Activated naive CD4-positive, alpha-beta T cell treated with anti-CD3 and anti-CD28 coated beads, Interleukin-2, amount 50 U/mL, for 16 hours (primary cell): ENCODE data around the gene RPL29.
"Not testable (repeated sequence)": the region's sequence is repeated elsewhere in the genome, so short reads cannot be mapped to it uniquely, and the experiment has no call there.

Experiments
- DNase-seq: peaks from one replicate; pipeline ENCODE4 v3.0.0-alpha.2; 2020

The RPL29 gene

DNA sequence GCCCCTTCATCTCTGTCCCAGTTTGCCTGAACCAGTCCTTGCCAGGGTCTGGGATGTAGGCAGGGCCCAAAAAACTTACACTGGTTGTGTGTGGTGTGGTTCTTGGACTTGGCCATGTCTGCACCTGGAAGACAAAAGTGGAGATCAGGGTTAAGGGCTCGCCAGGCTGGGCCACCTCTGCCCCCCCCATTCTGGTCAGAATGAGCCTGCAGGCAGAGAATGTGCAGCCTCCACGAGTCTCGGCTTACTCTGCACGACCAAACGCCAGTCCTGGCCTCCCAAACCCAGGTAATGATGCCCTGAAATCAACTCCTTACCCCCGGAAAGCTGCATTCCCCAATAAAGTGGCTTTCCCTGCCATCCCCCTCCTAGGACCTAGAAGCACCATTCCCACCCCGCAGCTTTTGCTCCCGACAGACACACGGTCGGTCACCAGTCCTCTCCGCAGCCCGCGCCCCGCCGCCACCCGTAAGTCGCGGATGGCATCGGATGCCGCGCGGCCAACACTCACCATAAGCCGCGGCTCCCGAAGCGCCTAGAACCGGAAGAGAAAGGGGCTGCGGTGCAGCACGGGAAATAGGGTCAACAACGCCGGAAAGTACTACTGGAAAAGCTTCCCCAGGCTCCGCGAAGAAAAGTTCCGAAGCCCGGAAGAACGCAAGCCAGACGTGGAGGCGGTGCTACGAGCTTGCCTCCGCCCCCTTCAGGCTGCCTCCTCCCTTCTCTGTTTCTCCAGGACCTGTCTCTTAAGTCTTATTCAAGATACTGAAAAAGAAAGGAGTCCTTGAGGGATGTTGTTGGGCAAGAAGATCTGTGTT, at the start of gene RPL29:
Gene RPL29 (minus strand): TSS at position 550 of the 818 bp plus-strand sequence. CDS start 434 bp downstream, at position 116.
- peak; percentile 92 for DNase-seq

- DNase-seq: no peak
Observed at GRCh38 chr3:52044869-52045619, 49.3 kb upstream of the RPL29 start.

DNA sequence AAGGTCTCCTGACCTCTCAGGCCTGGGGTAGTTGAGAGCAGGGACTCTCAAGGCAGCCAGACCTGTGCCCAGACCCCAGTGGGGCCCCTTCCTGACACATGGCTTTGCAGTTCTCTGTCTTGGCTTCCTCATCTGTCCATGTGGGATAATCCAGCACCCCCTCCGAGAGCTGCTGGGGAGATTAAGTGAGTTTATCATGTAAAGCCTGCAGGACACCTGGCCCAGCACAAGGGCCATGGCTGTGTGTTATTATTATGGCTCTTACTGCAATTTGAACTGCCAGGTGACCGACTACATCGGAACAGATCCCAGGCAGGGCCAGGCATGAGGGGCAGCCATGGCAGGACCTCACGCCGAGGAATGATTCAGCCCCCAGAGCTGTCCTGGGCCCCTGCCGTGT, 48.1 kb upstream of the RPL29 start:
- no peak for DNase-seq

DNA sequence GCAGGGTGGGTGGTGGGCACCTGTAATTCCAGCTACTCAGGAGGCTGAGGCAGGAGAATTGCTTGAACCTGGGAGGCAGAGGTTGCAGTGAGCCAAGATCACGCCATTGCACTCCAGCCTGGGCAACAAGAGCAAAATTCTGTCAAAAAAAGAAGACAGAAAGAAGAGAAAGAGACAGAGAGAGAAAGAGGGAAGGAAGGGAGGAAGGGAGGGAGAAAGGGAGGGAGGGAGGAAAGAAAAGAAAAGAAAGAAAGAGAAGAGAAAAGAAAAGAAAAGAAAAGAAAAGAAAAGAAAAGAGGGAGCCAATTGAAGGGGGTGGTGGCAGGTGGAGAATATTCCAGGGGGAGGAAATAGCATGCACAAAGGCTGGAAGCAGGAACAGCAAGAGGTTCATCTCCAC, 47.3 kb upstream of the RPL29 start:
- DNase-seq: not testable (repeated sequence)

DNA sequence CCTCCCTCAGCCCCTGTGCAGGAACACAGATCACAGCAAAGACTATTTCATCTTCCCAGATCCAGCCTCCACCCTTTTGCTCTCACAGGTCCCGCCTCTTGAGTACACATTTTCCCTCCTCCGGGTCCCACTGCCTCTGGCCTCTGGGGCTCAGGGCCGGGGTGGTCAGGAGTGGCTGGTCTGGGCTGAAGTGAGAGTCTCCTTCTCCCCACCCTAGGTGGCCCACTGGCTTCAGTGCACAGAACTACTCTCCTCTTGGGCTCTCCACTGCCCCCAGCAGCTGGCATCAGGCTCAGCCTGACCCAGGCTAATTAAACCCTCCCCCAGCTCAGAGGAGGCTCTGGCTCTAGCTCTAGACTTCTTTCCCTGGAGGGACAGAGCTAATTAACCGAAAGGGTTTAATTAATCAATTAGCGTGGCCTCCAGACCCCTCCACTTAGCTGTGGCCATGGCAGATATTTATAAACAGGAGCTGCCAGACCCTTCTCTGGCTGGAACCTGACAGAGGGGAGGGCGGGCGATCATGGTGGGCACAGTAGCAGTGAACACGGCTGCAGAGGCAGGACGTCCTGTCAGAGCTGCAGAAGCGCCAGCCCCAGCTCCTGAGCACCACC, 45.5 kb upstream of the RPL29 start:
- DNase-seq: no peak

DNA sequence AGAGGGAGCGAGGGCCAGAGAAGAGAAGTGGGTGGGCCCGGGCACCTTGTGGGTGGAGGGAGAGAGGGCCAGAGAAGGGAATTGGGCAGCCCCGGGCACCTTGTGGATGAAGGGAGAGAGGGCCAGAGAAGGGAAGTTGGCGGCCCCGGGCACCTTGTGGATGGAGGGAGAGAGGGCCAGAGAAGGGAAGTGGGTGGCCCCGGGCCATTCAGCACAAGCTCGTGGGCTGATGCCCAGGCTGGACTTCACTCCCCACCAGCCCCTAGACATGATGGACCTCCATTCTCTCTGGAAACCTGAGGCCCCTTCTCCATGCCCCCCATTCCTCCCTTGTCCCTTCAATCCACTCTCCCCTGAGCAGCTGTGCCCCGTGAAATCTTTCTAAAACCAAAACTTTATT, 44.9 kb upstream of the RPL29 start:
- no peak for DNase-seq

GRCh38 chr3:52039846-52040245, 44.2 kb upstream of the RPL29 start:
- no peak for DNase-seq

GRCh38 chr3:52039426-52039825, 43.7 kb upstream of the RPL29 start:
- no peak for DNase-seq

DNA sequence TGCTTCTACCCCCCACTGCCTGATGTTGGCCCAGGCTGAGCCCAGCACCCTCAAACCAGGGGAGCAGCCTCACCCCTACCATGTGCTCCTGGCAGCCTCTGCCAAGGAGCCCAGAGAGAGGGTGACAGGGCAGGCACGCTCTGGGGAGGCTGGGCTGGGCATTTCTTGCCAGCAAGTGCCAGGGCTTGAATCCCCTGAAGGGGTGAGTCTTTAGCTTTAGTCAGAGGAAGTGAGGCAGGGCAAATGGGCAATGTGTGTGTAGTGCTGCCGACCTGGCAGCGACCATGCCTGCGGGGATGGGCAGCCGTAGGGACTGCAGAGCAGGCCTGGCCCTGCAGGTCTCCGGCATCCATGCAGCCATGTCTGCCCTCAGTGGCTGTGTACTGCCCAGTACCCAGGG, 42.5 kb upstream of the RPL29 start:
- no peak for DNase-seq

- no peak for DNase-seq
Observed at GRCh38 chr3:52037291-52037690, 41.6 kb upstream of the RPL29 start.

- DNase-seq: no peak
Observed at GRCh38 chr3:52036829-52037228, 41.1 kb upstream of the RPL29 start.

DNA sequence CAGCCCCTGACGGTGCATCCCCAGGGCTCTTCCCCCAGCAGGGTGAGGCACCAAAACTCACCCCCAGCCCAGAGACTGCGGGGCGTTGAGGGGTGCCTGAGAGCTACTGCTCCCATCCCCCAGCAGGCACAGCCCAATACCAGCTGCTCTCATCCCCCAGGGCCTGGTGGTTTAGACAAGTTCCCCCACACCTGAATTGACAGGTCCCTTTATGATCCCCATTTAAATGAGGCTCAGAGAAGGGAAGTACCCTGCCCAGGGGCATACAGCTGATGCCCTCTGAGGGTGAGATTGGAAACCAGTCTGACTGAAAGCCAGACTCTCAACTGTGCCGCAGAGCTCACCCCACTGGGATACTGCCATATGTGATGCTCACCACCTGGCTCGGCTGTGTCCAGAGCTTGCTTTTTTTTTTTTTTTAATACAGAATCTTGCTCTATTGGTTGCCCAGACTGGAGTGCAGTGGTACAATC, 40.6 kb upstream of the RPL29 start:
- no peak for DNase-seq

DNA sequence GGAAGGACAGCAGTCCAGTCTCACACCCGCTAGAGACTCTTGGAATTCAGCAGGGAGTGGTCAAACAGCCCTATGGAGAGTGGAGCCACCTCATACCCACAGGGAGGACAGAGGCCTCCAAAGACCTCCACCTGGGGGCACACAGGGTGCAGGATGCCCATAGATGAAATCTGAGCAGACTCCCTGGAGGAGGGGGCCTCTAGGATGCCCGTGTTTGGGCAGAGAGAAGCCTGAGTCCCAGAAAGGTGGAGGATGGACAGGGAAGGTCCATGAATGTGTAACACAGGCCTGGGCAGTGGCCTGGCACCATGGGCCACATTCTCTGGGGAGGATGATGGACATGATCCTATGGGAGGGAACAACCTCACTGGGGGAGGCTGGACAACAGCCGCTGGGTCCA, 39.0 kb upstream of the RPL29 start:
- DNase-seq: no peak

DNA sequence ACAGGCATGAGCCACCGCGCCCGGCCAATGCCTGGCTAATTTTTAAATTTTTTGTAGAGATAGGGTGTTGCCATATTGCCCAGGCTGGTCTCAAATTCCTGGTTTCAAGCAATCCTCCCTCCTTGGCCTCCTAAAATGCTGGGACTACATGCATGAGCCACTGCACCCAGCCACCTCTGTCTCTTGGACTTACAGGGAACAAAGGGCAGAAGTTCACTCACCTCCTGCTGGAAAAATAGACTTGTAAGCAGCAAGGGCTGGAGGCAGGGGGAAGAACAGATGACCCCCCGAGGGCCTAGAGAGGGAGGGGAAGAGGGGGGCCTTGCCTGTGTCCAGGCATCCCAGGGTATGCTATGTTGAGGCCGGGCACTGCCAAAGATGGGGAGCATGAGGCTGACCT, 38.5 kb upstream of the RPL29 start:
- DNase-seq: no peak

- DNase-seq: not testable (repeated sequence)
Observed at GRCh38 chr3:52033748-52034147, 38.1 kb upstream of the RPL29 start.

DNA sequence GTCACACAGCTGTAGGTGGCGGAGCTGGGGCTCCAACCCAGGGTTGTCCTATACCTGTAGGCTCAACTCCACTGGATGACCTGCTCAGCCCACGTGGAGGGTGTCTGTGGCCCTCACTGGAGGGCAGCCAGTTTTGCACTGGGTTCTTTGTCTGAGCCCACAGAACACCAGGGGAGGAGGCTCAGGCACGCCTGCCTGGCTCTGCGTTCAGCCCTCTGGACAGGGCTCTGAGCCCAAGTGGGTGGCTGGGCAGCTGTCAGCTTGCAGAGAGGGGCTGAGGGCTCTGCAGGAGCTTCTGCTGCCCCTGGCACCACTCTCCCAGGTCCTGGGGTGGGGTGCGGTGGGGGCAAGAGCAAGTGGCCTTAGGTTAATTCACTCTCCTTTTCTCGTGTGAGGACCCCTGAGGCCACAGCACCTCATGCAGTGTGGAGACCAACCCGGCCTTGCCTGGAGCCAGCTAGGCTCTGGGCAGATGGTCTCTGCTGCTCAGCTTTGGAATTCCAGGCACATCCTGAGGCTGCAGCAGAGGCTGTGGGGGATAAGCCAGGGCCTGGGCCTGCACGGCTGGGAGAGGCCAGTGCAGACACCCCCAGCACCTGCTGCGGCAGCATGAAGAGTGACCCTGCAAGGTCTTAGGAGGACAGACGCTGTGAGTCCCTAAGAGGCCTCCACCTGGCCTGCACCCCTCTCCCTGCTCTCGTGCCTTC, 37.2 kb upstream of the RPL29 start:
- no peak for DNase-seq

GRCh38 chr3:52031896-52032295, 36.2 kb upstream of the RPL29 start:
- DNase-seq: no peak

- DNase-seq: no peak
Observed at GRCh38 chr3:52030714-52031310, 35.1 kb upstream of the RPL29 start.

DNA sequence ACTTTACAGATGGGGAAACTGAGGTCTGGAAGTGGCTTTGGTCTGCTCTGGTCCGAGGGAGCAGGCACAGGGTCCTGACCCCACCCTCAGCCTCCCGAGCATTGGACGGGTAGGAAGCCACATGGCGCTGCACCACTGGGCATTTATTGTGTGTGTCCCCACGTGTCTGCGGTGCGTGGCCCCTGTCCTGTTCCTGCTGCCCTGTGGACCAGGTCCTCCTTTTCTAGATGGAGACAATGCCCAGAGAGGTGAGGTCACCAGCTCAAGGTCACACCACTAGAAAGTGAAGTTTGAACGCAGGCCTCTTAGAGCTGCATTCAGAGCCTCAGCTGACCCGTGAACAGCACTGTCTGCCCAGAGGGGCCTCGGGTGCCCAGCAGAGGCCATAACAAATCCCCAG, 33.8 kb upstream of the RPL29 start:
- DNase-seq: no peak

DNA sequence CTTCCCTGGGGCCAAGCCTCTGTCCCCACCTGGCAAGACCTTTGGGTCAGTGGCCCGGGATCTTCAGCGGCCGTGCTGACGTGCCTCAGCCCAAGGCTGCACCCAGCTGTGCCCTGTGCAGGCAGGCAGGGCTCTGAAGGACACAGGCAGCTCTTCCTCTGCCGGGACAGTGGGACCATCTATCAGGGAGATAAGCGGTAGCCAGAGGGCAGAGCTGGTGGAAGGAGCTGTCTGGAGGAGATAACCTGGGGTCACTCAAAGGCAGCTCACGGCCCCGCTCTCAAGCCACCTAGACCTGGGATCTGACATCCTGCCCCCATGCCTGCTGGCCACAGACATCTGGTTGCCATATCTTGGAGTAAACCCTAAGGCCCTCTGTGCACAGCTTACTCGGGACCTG, 33.4 kb upstream of the RPL29 start:
- no peak for DNase-seq

GRCh38 chr3:52028572-52028971, 32.9 kb upstream of the RPL29 start:
- DNase-seq: no peak

DNA sequence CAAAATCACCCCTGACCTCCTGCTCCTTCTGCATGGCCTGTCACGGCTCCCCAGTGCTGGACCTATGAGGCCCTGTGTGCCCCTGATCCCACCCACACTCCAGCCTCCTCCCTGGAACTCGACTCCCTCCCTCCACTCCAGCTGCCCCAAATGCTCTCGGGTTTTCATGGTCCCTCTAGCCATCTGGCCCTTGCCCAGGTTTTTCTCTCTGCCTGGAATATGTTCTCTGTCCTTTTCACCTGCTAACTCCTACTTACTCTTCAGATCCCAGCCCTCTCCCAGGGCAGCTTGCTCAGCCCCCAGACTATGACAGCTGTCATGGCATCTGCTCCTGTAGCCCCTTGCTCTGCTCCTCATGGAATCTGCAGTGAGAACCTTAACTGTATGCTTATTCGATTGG, 30.3 kb upstream of the RPL29 start:
- no peak for DNase-seq

- no peak for DNase-seq
Observed at GRCh38 chr3:52025453-52025852, 29.8 kb upstream of the RPL29 start.
